Endothelial cell of umbilical vein (primary cell): ENCODE data around the gene RBM33. TPM values are rescaled to one million over a fixed set of nuclear protein-coding genes. Genes with fewer than 3 reads are reported as not detected.

Experiments
- BruUV-seq: library from RNA; stranded (reverse); fragments of 400-500 nt; replicated peaks from 2 replicates; lab custom pipeline; 2021; lab: Mats Ljungman, UMichigan
- CTCF ChIA-PET: fragments of 300-600, 350-600 bp; sonication (Branson Sonifier 250); formaldehyde crosslinking; loops from one replicate; lab custom pipeline; 2021; ENCODE audit warnings: antibody characterized with exemption, inconsistent platforms; lab: Charles Lee
- POLR2A ChIA-PET: fragments of 300-600, 350-600 bp; sonication (Branson Sonifier 250); formaldehyde crosslinking; loops from one replicate; lab custom pipeline; 2021; ENCODE audit warnings: antibody characterized with exemption, inconsistent platforms; lab: Charles Lee
- DNase-seq: peaks from one replicate; pipeline ENCODE4 v3.0.0-alpha.2; 2011; ENCODE audit warnings: low read depth, low spot score
- FAIRE-seq: peaks from 2 replicates; lab custom pipeline; 2011; peaks lifted over from hg19 to GRCh38; lab: Jason Lieb, UNC
- H2AFZ ChIP-seq: 2 replicates; pipeline ENCODE4 v1.6.0; 2012; ENCODE audit warnings: low read depth, low read length, control low read depth, inconsistent platforms
- H3K27ac ChIP-seq: 2 replicates; pipeline ENCODE4 v1.5.1; 2011; ENCODE audit warnings: low read depth, mild to moderate bottlenecking, control low read depth, low read length, moderate library complexity; ENCODE audit not compliant: insufficient read depth
- H3K27me3 ChIP-seq, 2 experiments: 2 replicates each; pipeline versions ENCODE4 v1.6.0 to v1.6.1; 2011; ENCODE audit warnings: low read length in 2 of 2, mixed read lengths in 1 of 2; ENCODE audit not compliant: control insufficient read depth in 2 of 2, insufficient read depth in 2 of 2
- H3K36me3 ChIP-seq, 2 experiments: 2 replicates in 1 of 2; 3 replicates in 1 of 2; pipeline ENCODE4 v1.5.1; 2011; ENCODE audit warnings: low read length in 2 of 2, mild to moderate bottlenecking in 1 of 2, moderate library complexity in 1 of 2; ENCODE audit not compliant: control insufficient read depth in 2 of 2, insufficient read depth in 2 of 2; ENCODE audit errors: extremely low read depth in 1 of 2
- H3K4me1 ChIP-seq: 3 replicates; pipeline ENCODE4 v1.5.1; 2011; ENCODE audit warnings: mild to moderate bottlenecking, low read length; ENCODE audit not compliant: control insufficient read depth, insufficient read depth; ENCODE audit errors: extremely low read depth
- H3K4me2 ChIP-seq: 2 replicates; pipeline ENCODE4 v1.6.1; 2011; ENCODE audit warnings: low read length, control low read depth, mixed read lengths; ENCODE audit not compliant: insufficient read depth
- H3K4me3 ChIP-seq, 3 experiments: fragments of 200-600 bp in 1 of 3; sonication (generic), shearing (Covaris generic) in 1 of 3; replicated peaks in 1 of 3; 2 replicates each; pipeline ENCODE4 v1.5.1; 2011 to 2016; ENCODE audit warnings: control low read depth in 3 of 3, low read length in 3 of 3, mild to moderate bottlenecking in 2 of 3, inconsistent platforms in 1 of 3, low read depth in 1 of 3, moderate library complexity in 1 of 3; ENCODE audit not compliant: insufficient read depth in 1 of 3
- H3K79me2 ChIP-seq: 2 replicates; pipeline ENCODE4 v1.6.0; 2012; ENCODE audit warnings: low read length, inconsistent platforms; ENCODE audit not compliant: control insufficient read depth, insufficient read depth
- H3K9ac ChIP-seq: replicated peaks from 2 replicates; pipeline ENCODE3; 2011; ENCODE audit warnings: low read length, control low read depth; ENCODE audit not compliant: insufficient read depth; ENCODE audit errors: extremely low read depth
- H3K9me1 ChIP-seq: replicated peaks from 3 replicates; pipeline ENCODE4 v1.6.0; 2011; ENCODE audit warnings: mild to moderate bottlenecking, low read length; ENCODE audit not compliant: control insufficient read depth, insufficient read depth; ENCODE audit errors: extremely low read depth
- H3K9me3 ChIP-seq: replicated peaks from 2 replicates; pipeline ENCODE4 v1.5.1; 2012; ENCODE audit warnings: low read length, inconsistent platforms; ENCODE audit not compliant: control insufficient read depth, insufficient read depth
- H4K20me1 ChIP-seq: replicated peaks from 2 replicates; pipeline ENCODE3; 2011; ENCODE audit warnings: mild to moderate bottlenecking, low read length; ENCODE audit not compliant: control insufficient read depth, insufficient read depth; ENCODE audit errors: extremely low read depth
- CTCF ChIP-seq, 2 donors: IDR thresholded peaks; 1 replicate in 1 of 2; 2 replicates in 1 of 2; pipeline ENCODE4 v1.5.1; 2011; ENCODE audit warnings: low read length in 2 of 2, mild to moderate bottlenecking in 2 of 2, moderate library complexity in 2 of 2, control low read depth in 1 of 2, inconsistent platforms in 1 of 2, low read depth in 1 of 2; ENCODE audit not compliant: insufficient read depth in 1 of 2; ENCODE audit errors: extremely low read depth in 1 of 2
- EZH2 ChIP-seq: IDR thresholded peaks from 2 replicates; pipeline ENCODE4 v1.6.1; 2012; ENCODE audit warnings: borderline replicate concordance, low read depth, mild to moderate bottlenecking, moderate library complexity, low read length, inconsistent platforms; ENCODE audit not compliant: severe bottlenecking
- FOS ChIP-seq: IDR thresholded peaks from 2 replicates; pipeline ENCODE4 v1.6.1; 2011; ENCODE audit warnings: mild to moderate bottlenecking, low read length, moderate library complexity, borderline replicate concordance; ENCODE audit not compliant: insufficient read depth
- GATA2 ChIP-seq: IDR thresholded peaks from 2 replicates; pipeline ENCODE4 v1.7.0; 2011; ENCODE audit warnings: low read depth, mild to moderate bottlenecking, moderate library complexity, mixed read lengths, low read length; ENCODE audit not compliant: insufficient read length, insufficient read depth
- JUN ChIP-seq: IDR thresholded peaks from 2 replicates; pipeline ENCODE4 v1.6.1; 2011; ENCODE audit warnings: borderline replicate concordance, low read depth; ENCODE audit not compliant: insufficient read length, insufficient read depth
- MAX ChIP-seq: IDR thresholded peaks from 2 replicates; pipeline ENCODE4 v1.6.1; 2011; ENCODE audit not compliant: insufficient read depth, insufficient read length
- MYC ChIP-seq: IDR thresholded peaks from one replicate; pipeline ENCODE4 v1.6.1; 2011; ENCODE audit warnings: mild to moderate bottlenecking, low read depth, low read length
- POLR2A ChIP-seq: IDR thresholded peaks from 2 replicates; pipeline ENCODE4 v1.6.1; 2012; ENCODE audit warnings: low read depth, mild to moderate bottlenecking, control low read depth, low read length
- POLR2AphosphoS5 ChIP-seq: IDR thresholded peaks from 2 replicates; pipeline ENCODE4 v1.6.1; 2012; ENCODE audit warnings: low read depth, mild to moderate bottlenecking, control low read depth, low read length, moderate library complexity; ENCODE audit not compliant: insufficient read depth
- dilution Hi-C: fragments of 300-500 bp; cut with MboI; formaldehyde crosslinking; loops from one replicate; pipeline ENCODE4 v1.15.0; 2019; ENCODE audit warnings: low sequenced_read_pairs; ENCODE audit not compliant: extremely low pct_ligation_motif_present
- intact Hi-C: fragments of 100-400 bp; cut with micrococcal nuclease; formaldehyde crosslinking; loops from one replicate; pipeline ENCODE4 v1.10.0; 2022
- polyA plus RNA-seq, 4 experiments: library from polyadenylated mRNA; depleted of rRNA in 3 of 4; stranded (reverse) in 3 of 4; unstranded in 1 of 4; fragments of >200 nt; gene quantifications; 2 replicates each; pipeline versions ENCODE4 v1.2.1 to v1.2.3, GENCODE V29; 2011 to 2012; ENCODE audit warnings: missing spikeins in 1 of 4
- total RNA-seq: library from RNA; stranded (reverse); gene quantifications from 2 replicates; pipeline ENCODE4 v1.2.3, GENCODE V29; 2021

The RBM33 gene
- total and polyA plus RNA-seq, 2 donors (not counting 3 experiments of a cell fraction or from before 2014, with no cell fraction given), result 16.2 to 68.2 TPM

GRCh38 chr7:155791214-155791737, 146.8 kb downstream of the RBM33 start:
- H3K4me3 ChIP-seq, result no peak overlapping the region
- DNase-seq (no peak), FAIRE-seq (no peak)
- H3K4me2 ChIP-seq, result no peak overlapping the region
- peaks cover 0 to 2% of the 10 kb centered on the region in 2 experiments for H3K27me3 ChIP-seq
- H3K27ac ChIP-seq, result no peak overlapping the region
- no peaks in the 10 kb centered on the region for H3K36me3 ChIP-seq
- intact Hi-C loops (no loop called here), dilution Hi-C loops (no loop called here)
- BruUV-seq, result no TSS peak
- POLR2A ChIA-PET, result no interaction called here
- no peak for TF ChIP-seq GATA2
- TF ChIP-seq JUN, result no peak
- no peak for TF ChIP-seq FOS
- no peak for TF ChIP-seq EZH2
- no peak for TF ChIP-seq POLR2A
- TF ChIP-seq CTCF (IDR thresholded peaks at IDR 0.05; ENCODE audit: extremely low read depth in 1 of 2, insufficient read depth in 1 of 2, low read depth in 1 of 2, low read length in 2 of 2), result no peak
- TF ChIP-seq MAX, result no peak
- TF ChIP-seq MYC, result no peak
- no peak for TF ChIP-seq POLR2AphosphoS5
- H2AFZ ChIP-seq, result no peak overlapping the region
- H3K9ac ChIP-seq, result no peak overlapping the region
- H4K20me1 ChIP-seq, result no peaks in the 10 kb centered on the region
- H3K9me1 ChIP-seq, result no peaks in the 10 kb centered on the region
- H3K9me3 ChIP-seq, result no peaks in the 10 kb centered on the region
- CTCF ChIA-PET, result interaction anchor here (1.2 to 1.9 kb wide), 2 partner anchors 10 to 192 kb away, joined by 5 to 9 read pairs; no protein-coding TSS in a partner anchor
- no peaks in the 10 kb centered on the region for H3K4me1 ChIP-seq
- no peaks in the 10 kb centered on the region for H3K79me2 ChIP-seq
